ENCODE results near the gene ADIPOR1.
"Not testable (repeated sequence)": the region's sequence is repeated elsewhere in the genome, so short reads cannot be mapped to it uniquely, and the experiment has no call there.

ADIPOR1 gene

GRCh38 chr1:202957733-202958543 lies at the start of gene ADIPOR1:
ADIPOR1 (minus strand) TSS chr1:202958312; CDS start chr1:202951070, 7,242 bp downstream.
- peak; percentile 91 for DNase-seq

GRCh38 chr1:203006948-203007871 lies 49.1 kb upstream of the ADIPOR1 start, which contains the start of gene TMEM183A:
TMEM183A (plus strand) TSS chr1:203007374; CDS start chr1:203007466, 92 bp downstream.
- DNase-seq = peak; percentile 96

GRCh38 chr1:203005395-203006142 lies 47.5 kb upstream of the ADIPOR1 start:
- not testable (repeated sequence) for DNase-seq

- no peak for DNase-seq
Measured at GRCh38 chr1:203002951-203003350, 44.8 kb upstream of the ADIPOR1 start.

GRCh38 chr1:203001986-203002385 lies 43.9 kb upstream of the ADIPOR1 start:
- no peak for DNase-seq

GRCh38 chr1:203000217-203000944 lies 42.3 kb upstream of the ADIPOR1 start:
- DNase-seq = no peak

GRCh38 chr1:202998836-202999750 lies 41.0 kb upstream of the ADIPOR1 start:
- peak; percentile 74 for DNase-seq

- no peak for DNase-seq
Measured at GRCh38 chr1:202994756-202995155, 36.6 kb upstream of the ADIPOR1 start.

- no peak for DNase-seq
Measured at GRCh38 chr1:202991112-202991511, 33.0 kb upstream of the ADIPOR1 start.

GRCh38 chr1:202989879-202990278 lies 31.8 kb upstream of the ADIPOR1 start:
- no peak for DNase-seq

GRCh38 chr1:202987922-202988583 lies 29.9 kb upstream of the ADIPOR1 start:
- DNase-seq = no peak

- no peak for DNase-seq
Measured at GRCh38 chr1:202987255-202987654, 29.1 kb upstream of the ADIPOR1 start.

- DNase-seq = not testable (repeated sequence)
Measured at GRCh38 chr1:202986120-202986519, 28.0 kb upstream of the ADIPOR1 start.

GRCh38 chr1:202982715-202983430 lies 24.8 kb upstream of the ADIPOR1 start:
- no peak for DNase-seq

- no peak for DNase-seq
Measured at GRCh38 chr1:202981939-202982338, 23.8 kb upstream of the ADIPOR1 start.

GRCh38 chr1:202979459-202979858 lies 21.3 kb upstream of the ADIPOR1 start:
- DNase-seq = no peak

GRCh38 chr1:202976633-202977032 lies 18.5 kb upstream of the ADIPOR1 start:
- DNase-seq = no peak

- DNase-seq = no peak
Measured at GRCh38 chr1:202974856-202975255, 16.7 kb upstream of the ADIPOR1 start.

GRCh38 chr1:202972046-202972445 lies 13.9 kb upstream of the ADIPOR1 start:
- DNase-seq = no peak

- peak; percentile 27 for DNase-seq
Measured at GRCh38 chr1:202968895-202969295, 10.8 kb upstream of the ADIPOR1 start.

Data from stimulated activated CD4-positive, alpha-beta T cell treated with anti-CD3 and anti-CD28 coated beads, Interleukin-4, amount 100 ng/mL, for 24 hours (primary cell).